ENCODE results near the gene TBC1D17.

GRCh38 chr19:49876422-49877019 is 981 bp upstream of the TBC1D17 start:
- TF ChIP-seq CTCF (IDR thresholded peaks at IDR 0.05; ENCODE audit: low read depth, low read length, missing input control) (no peak), MAX (IDR thresholded peaks at IDR 0.05) (peak; percentile 37), FOXA1 (IDR thresholded peaks at IDR 0.05) (no peak), TAF1 (conservative IDR thresholded peaks at IDR 0.05) (no peak), GABPA (IDR thresholded peaks at IDR 0.05 in 1 of 2, conservative IDR thresholded peaks at IDR 0.05 in 1 of 2) (peak; percentile 43 to 81), YY1 (IDR thresholded peaks at IDR 0.05) (peak; percentile 99), REST (IDR thresholded peaks at IDR 0.05) (no peak), RAD21 (IDR thresholded peaks at IDR 0.05) (no peak), ATF3 (IDR thresholded peaks at IDR 0.05) (no peak)
